ENCODE data around the gene ZCRB1.

The ZCRB1 gene

DNA sequence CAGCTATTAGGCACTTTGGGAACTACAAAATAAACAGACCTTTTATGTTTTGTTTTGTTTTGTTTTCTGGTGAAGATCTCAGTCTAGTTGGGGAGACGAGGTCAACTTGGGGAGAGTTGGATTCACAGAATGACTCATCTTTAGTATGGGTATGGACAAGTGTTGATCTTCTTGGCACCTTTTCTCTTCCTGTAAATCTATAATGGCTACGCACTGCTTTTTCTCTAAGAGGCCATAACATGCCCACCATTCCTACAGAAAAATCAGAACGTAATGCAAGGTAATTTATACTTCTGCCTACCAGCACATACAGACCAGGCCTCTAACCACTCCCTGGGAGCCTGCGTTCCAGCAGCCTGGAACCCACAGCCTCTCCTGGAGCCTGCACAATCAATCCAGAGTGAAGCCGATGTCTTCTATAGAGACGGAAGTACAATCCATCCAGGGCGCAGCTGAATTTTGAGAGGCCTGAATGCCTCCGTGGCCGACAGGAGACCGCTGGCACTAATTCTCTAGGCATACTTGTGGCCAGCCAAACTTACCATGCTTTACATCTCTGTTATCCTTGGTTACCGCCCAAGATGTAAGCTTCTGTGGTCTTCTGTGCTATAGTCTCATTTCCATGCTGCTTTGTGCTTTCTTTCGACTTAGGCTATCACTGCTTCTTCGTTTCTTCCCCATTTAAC, 790 bp upstream of the ZCRB1 start:
- DNase-seq = no peak

DNA sequence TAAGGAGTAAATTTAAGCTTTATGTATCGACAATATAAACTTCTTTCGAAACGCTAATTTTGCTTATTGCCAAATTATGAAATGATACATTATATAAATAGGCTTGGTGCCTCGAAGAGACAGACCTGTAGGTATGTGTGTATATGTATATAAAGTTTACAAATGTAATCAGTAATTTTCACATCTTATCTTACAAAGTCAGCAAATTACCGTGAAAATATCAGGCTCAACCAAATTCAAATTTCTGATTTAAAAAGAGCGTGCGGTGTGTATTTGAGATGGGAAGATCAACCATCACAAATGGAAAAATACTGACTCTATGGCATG, 605 bp downstream of the ZCRB1 start:
- no peak for DNase-seq

DNA sequence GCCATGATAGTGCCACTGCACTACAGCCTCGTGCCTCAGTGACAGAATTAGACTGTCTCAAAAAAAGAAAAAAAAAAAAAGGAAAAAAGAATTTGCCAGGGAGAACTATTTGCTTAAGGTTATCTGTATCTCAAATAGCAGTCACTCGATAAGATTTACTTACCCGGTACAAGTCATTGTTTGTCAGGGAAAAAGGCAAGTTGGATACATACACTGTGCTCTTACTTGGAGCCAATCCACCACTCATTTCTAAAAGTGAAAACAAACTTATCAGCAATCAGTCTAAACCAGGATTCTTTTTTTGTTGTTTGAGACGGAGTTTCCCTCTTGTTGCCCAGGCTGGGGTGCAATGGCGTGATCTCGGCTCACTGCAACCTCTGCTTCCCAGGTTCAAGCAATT, 2.0 kb downstream of the ZCRB1 start:
- DNase-seq = no peak

DNA sequence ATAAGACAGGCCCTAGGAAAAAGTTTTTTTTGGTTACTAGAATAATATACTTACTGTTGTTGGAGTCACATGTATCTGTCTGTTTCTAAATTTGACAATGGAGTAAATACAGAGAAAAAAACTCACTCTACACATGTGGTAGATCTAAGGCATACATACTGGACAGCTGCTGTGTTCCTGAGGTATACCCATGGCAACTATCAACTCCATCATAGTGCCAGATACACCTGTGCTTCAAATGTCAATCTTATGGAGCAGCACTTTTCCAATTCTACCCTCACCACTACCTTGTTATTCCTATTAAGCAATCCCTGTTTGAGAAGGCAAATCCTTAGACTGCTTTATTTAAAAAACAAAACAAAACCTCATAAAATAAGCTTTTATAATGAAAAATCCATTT, 3.3 kb downstream of the ZCRB1 start:
- DNase-seq = no peak

DNA sequence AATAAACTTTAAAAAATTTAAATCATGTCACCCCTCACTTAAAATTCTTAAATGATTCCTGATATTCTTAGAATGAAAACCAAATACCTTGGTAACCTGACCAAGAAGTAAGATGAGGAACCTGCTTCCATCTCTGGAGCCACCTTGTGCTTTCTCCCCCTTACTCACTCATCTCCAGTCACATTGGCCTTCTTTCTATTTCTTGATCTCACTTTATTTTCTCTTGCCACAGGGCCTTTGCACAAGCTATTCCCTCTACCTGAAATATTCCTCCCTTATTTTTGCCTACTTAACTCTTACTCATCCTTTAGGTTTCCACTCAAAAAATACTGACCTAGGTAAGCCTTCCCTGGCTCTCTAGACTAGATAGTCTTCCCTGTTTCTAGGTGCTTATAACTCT, 5.1 kb downstream of the ZCRB1 start:
- no peak for DNase-seq

DNA sequence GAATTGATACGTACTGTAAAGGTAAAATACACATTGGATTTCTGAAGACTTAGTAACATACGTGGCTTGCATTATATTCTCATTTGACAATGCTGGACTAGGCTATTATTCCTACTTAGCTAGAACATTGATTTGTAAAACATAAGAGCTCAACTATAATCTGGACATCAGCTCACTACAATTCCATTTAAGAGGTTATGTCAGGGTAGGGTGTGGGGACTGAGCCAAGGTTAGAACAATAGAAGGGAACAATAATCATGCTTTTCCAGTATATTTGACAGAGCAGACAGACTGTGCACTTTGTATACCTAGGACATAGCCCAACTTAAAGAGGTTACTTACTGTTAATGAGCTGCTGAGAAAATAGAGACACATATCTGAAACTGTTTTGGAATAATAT, 10.8 kb downstream of the ZCRB1 start:
- no peak for DNase-seq

DNA sequence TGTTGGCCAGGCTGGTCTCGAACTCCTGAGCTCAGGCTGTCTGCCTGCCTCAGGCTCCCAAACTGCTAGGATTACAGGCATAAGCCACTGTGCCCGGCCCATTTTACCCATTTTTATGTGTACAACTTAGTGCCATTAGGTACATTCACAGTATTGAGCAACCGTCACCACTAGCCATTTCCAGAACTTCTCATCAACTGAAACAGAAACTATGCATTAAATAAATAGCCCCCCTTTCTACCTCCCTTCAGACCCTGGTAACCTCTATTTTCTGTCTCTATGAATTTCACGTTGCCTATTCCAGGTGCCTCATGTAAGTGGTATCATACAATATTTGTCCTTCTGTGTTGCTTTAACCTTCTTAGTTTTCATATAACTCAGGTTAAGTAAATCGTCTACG, 15.9 kb downstream of the ZCRB1 start:
- no peak for DNase-seq

DNA sequence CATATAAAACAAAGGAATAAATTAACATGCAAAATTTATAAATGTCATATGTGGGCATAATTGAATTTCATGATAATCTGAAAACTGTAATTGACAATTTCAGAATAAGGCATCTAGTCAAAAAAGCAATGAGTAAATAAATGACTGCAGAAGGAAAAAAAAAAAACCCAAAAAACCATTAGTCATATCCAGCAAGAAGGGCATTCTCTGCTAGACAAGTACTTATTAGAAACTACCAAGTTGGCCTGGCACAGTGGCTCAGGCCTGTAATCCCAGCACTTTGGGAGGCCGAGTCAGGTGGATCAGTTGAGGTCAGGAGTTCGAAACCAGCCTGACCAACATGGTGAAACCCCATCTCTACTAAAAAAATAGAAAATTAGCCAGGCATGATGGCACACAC, 17.5 kb downstream of the ZCRB1 start:
- DNase-seq = no peak

DNA sequence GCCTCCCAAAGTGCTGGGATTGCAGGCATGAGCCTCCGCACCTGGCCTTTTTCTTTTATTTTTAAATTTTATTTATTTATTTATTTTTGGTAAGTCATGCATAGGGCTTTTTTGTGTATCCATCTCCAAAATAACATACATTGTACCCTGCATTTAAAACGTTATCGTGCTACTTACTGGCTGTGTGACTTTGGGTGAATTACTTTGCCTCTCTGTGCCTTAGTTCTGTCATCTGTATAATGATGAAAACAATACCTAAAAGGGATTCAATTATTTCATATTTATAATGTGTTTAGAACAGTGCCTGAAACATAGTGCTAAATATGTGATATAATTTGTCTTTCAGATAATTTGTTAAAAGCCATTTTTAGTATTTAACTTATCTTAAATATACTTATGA, 19.6 kb downstream of the ZCRB1 start:
- no peak for DNase-seq

DNA sequence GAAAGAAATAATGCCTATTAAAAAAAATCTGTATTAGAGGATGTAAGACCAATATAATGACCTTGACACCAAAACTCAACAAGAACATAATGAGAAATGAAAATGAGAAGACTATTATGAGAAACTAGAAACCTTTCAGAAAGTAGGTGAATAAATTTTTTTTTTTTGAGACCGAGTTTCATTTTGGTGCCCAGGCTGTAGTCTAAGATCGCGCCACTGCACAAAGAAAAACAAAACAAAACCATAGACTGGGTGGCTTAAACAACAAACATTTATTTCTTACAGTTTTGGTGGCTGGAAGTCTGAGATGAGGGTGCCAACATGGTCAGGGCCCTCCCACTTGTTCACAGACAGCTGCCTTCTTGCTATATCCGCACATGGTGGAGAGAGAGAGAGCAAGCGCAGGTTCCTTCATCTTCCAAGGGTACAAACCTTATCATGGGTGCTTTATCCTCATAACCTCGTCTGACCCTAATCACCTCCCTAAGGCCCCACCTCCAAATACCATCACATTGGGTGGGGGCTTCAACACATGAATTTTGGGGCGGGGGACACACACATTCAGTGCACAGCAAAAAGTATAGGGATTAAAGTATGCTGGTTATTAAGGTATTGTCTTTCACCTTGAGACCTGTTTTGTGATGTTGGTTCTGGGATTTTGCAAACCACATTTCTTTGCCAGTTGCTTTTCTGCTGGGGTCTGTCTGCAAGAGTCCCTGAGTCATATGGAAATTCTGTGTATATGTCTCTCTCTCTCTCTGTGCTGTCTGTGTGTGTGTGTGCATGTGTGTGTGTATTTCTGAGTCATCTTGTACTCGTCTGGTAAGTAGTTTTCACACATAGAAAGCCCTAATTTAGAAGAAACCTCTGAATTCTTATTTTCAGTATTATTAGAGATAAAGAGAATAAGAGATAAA, 26.2 kb downstream of the ZCRB1 start:
- DNase-seq = no peak

DNA sequence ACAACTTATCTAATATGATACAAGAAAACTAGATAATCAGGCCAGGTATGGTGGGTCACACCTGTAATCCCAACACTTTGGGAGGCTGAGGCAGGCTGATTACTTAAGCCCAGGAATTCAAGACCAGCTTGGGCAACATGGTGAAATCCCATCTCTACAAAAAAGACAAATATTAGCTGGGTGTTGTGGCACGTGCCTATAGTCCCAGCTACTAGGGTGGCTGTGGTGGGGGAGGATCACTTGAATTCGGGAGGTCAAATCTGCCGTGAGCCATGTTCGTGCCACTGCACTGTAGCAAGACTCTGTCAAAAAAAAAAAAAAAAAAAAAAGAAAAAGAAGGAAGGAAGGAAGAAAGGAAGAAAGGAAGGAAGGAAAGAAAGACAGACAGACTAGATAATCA, 27.0 kb downstream of the ZCRB1 start:
- no peak for DNase-seq

DNA sequence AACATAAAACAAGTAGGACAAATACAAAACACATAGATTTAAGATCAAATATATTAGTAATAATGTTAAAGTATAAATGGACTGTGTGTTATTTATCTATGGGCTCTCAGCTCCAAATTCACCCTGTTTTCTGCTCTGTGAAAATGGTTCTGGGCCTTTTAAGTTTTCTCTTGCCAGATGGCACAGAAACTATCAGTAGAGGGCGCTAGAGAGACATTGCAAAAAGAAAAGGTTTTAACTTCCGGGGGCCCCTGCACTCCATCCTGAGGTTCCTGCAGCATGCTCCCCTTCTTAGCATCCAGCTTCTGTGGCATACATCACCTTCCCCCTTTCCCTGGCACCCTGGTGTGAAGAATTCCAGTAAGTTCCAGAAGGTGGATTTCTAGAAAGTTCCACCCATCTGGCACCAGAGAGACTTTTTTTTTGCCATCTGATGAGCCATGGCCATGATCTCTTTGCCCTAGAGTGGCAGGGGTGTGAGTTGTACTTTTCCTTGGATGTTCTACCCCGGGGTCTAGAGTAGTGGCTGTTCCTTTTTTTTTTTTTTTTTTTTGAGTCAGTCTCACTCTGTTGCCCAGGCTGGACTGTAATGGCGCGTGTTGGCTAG, 29.3 kb downstream of the ZCRB1 start:
- no peak for DNase-seq

DNA sequence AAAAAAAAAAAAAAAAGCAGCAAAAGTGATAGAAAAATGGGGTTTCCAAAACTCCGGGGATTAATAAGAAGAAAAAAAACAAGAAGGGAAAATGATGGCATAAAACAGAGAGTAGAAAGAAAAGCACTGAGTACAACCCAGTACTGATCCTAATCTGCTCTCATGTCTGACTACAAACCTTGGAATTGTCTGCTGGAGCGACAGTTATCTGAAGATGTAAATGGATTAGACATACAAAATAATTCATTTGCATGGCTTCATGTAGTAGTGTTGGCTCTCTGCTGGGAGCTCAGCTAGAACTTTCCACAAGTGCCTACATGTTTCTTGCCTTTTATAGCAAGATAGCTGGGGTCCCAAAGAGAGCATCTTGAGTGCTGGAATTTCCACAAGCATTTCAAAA, 34.2 kb downstream of the ZCRB1 start:
- no peak for DNase-seq

DNA sequence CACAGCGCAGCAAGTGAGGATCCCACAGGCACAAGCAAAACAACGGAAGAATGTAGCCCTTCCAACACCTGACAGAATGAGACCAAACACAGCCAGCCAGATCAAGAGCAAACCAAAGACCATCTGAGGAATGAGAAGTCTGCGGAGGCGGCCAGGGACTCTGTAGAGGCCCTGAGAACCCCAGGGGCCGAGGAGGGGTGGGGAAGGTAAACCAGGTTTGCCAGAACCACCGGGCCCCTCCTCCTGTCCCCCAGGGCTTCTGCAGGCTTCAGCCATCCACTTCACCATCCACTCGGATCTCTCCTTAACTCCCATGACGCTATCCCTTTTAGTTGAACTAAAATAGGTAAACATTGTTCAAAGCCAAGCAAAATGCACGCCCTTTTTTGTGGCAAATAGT, 37.4 kb downstream of the ZCRB1 start:
- DNase-seq = no peak

DNA sequence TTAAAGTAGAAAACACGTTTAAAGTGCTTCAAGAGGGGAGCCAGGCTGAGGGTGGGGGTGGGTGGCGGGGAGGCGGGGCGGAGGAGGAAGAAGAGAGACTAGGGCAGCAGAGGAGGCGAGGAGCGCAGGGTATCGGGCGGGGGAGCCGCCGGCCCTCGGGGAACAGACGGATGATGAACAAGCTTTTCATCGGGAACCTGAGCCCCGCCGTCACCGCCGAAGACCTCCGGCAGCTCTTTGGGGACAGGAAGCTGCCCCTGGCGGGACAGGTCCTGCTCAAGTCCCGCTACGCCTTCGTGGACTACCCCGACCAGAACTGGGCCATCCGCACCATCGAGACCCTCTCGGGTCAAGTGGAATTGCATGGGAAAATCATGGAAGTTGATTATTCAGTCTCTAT, 39.2 kb downstream of the ZCRB1 start:
- DNase-seq = no peak

DNA sequence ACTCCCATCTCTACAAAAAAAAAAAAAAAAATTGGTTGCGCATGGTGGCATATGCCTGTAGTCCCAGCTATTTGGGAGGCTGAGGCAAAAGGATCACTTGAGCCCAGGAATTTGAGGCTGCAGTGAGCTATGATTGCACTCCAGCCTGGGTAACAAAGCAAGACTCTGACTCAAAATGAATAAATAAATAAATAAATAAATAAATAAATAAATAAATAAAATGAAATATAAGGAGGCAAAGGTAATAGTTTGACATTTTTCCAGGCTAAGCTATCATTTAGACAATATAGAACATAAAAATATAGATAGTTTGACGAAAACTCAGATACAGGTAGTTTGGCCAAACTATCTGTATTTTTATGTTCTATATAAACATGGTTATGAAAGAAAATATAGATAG, 40.5 kb downstream of the ZCRB1 start:
- no peak for DNase-seq

DNA sequence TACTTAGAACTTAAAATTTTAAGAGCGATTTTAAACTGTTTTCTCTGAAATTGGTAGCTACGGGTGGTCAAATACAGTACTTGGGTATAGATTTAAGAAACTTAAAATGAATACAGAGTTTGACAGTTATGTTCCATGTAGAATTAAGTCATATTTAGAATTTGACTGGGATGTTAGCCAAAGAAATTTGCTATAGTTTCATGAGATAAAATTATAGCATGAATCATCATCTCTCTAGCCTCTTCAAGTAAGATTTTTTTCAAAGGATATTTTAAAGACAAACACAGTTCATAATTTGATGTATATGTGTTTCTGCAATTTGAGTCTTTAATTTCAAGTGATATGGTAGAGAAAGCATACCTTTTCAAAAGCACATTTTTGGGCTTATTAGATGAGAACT, 41.0 kb downstream of the ZCRB1 start:
- DNase-seq = no peak

DNA sequence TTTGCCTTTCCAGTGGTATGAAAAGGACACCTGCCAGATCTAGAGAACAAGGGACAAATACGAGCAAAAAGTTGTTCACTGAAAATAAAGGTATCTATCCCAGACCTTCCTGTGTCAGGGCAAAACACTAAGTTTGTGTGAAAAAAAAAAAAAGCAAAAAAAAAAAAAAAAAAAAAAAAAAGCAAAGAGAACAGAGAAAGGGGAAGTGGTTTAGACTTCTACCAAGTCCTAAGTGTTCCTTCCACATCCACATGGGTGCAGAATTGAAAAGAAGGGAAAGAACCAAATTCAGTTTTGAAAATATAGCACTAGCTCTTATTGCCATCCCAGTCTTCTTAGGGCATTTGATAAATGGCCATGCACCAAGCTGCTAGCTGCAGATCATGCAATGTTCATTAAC, 41.7 kb downstream of the ZCRB1 start:
- DNase-seq = no peak

DNA sequence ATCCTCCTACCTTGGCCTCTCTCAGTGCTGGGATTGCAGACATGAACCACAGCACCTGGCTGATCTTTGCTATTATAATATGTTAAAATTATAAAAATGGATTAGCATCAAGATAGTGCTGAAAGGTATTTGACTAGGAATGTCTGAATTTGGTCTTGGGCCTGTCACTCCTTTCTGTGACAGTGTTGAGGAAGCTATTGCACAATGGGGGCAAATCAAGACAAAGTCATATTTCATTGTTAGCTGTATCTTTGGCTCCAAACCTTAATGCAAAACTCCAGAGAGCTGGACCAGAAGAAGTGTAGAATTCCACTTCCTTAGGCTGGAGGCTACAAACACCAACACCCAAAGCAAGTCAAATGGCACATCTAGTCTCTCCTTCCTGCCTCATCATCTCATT, 42.2 kb downstream of the ZCRB1 start:
- no peak for DNase-seq

DNA sequence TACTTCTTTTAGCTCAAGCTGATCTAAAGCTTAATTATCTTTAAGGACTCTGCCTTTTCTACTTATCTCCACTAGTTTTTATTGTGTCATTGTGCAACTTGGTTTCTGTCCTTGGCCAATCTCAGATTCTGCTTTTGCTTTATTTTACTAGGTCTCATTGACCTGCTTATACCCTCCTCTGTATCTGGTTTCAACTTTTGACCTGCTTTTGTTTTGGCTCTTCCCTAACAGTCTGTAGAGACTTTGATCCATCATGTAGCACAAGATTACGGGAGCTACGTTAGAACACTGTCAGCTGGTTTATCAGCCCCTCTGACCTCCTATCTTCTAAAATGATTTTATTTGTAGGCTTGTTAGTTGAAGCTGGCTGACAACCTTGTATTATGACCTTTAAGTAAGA, 43.6 kb downstream of the ZCRB1 start:
- no peak for DNase-seq

DNA sequence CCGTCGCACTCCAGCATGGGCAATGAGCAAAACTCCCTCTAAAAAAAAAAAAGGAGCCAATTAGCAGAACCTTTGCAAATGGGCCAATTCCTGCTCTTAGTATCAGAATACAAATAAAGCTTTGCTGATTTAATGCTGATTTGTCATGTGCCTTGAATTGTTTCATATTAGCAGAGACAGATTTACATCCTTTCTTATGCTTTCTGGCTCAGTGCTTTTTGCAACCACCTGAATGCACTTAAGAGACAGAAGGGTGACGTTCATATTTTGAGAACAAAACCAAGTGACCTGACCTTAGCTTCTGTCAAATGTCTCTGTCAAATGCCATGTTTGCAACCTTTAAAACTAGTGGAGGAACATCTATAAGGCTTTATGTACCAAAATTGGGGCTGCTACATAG, 44.0 kb downstream of the ZCRB1 start:
- no peak for DNase-seq

DNA sequence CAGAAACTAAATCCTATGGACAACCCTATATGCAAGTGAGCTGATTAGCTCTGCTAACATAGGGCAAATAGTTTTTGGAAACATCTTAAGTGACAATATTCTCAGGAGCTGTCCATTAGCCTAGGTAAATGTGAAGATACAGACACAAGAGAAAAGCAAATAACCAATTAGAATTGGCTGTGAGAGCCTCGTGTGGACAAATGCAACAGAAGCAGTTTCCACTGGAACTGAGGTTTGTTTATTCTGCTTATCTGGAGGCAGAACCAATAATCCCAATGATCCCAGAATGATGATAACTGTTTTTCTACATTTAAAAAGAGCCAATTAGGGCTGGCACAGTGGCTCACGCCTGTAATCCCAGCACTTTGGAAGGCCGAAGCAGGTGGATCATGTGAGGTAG, 44.6 kb downstream of the ZCRB1 start:
- no peak for DNase-seq

DNA sequence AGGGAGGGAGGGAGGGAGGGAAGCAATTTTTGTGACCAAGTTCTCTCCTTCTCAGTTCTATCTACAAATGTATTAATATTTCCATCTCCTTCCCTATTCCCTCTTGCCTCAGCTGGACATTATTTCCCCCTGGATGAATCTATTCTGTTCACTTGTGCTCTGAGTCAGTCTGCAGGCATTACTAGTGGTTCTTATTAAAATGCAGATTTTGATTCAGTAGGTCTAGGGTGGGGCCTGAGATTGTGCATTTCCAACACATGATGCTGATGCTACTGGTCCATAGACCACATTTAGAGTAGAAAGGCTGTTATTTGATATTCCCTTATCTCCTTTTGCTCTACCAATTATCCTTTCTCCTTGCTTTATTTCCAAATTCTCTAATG, 47.8 kb downstream of the ZCRB1 start:
- no peak for DNase-seq

DNA sequence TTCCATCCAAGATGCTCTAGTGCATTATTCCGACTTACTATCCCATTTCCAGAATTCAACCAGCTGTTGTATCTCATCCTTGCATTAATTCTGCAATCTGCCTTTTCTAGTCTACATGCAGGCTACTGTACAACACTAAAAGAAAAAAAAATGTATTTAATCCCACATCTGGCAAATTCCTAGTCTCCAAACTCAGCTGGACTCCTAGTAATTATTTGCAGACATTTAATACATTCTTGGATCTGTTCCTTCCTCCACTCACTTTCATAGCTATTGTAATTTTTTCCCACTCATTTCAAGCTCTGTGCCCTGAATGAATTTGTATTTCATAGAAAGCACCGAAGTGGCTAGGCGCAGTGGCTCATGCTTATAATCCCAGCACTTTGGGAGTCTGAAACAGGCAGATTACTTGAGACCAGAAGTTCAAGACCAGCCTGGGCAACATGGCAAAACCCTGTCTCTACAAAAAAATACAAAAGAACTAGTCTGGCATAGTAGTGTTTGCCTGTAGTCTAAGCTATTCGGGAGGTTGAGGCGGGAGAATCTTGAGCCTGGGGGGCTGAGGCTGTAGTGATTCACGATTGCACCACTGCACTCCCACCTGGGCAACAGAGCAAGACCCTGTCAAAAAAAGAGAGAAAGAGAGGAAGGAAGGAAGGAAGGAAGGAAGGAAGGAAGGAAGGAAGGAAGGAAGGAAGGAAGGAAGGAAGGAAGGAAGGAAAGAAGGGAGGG, 48.3 kb downstream of the ZCRB1 start:
- DNase-seq = no peak
